ENCODE data around the gene BTF3.

BTF3 gene

DNA sequence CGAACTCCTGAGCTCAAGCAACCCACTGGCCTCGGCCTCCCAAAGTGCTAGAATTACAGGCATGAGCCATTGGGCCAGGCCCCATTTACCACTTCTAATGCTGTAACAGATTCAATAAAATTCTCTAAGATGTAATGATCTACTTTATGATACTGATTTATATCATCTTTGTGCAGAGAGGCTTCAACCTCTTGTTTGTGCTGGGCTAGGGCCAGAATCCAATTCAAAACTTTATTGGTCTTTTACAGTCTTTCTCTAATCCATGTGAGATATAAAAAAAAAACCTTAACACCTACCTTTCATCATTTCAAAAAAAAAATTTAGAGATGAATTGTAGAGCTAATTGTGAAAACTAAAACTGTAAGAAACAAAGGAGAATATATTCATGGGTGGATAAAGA, 8.2 kb upstream of the BTF3 start:
- Histone ChIP-seq H3K4me1 (ENCODE audit: control insufficient read depth in 1 of 2, insufficient read depth in 2 of 2, low read length in 2 of 2) (no peaks in the 10 kb centered on the region), H2BK120ac (ENCODE audit: insufficient read depth, low read length, poor library complexity) (no peak overlapping the region), H4K12ac (ENCODE audit: low read depth, low read length) (no peak overlapping the region), H2BK12ac (ENCODE audit: low read length) (no peak overlapping the region), H3K4me3 (ENCODE audit: low read depth, low read length) (no peak overlapping the region), H3K27me3 (ENCODE audit: insufficient read depth, low read length) (no peaks in the 10 kb centered on the region), H4K91ac (ENCODE audit: low read depth, low read length) (no peak overlapping the region), H3K36me3 (ENCODE audit: control insufficient read depth in 1 of 2, insufficient read depth in 2 of 2, low read length in 2 of 2) (no peaks in the 10 kb centered on the region), H3K79me2 (ENCODE audit: control insufficient read depth, insufficient read depth, low read length, poor library complexity) (no peaks in the 10 kb centered on the region), H3K14ac (ENCODE audit: low read length) (no peak overlapping the region), H2AK5ac (ENCODE audit: low read length) (no peak overlapping the region), H3K79me1 (ENCODE audit: low read length) (no peaks in the 10 kb centered on the region), H3K4ac (ENCODE audit: low read depth, low read length) (no peak overlapping the region), H2BK5ac (ENCODE audit: low read depth, low read length, poor library complexity) (no peak overlapping the region), H3K23ac (ENCODE audit: low read length) (no peak overlapping the region), H3K9ac (ENCODE audit: low read length) (no peak overlapping the region), H4K8ac (ENCODE audit: low read depth, low read length) (no peak overlapping the region), H3K27ac (ENCODE audit: low read depth, low read length) (no peak overlapping the region), H3K18ac (ENCODE audit: low read length) (no peak overlapping the region), H3K9me3 (ENCODE audit: insufficient read depth, low read depth, low read length) (no peaks in the 10 kb centered on the region), H3K4me2 (ENCODE audit: low read length) (no peak overlapping the region), H2AFZ (ENCODE audit: insufficient read depth, low read length, poor library complexity) (no peak overlapping the region)
- WGBS (ENCODE audit: extremely low coverage, insufficient coverage, insufficient read length), result no CpG with 5 or more reads among the region's 2 CpGs
- no peak for DNase-seq

DNA sequence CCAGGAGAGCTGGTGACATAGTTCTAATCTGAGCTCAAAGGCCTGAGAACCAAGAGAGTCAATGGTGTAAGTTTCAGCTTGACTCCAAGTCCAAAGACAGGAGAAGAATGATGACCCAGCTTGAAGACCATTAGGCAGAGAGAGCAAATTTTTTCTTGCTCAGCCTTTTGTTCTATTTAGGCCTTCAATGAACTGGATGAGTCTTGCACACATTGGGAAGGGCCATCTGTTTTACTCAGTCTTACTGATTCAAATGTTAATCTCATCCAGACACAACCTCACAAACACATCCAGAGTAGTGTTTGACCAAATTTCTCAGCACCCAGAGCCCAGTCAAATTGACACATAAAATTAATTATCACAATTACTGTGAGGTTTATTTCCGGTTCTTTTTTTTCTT, 7.1 kb upstream of the BTF3 start:
- no peaks in the 10 kb centered on the region for H3K36me3 ChIP-seq (ENCODE audit: control insufficient read depth in 1 of 2, insufficient read depth in 2 of 2, low read length in 2 of 2)
- H3K9ac ChIP-seq (ENCODE audit: low read length), result no peak overlapping the region
- no peak overlapping the region for H2BK5ac ChIP-seq (ENCODE audit: low read depth, low read length, poor library complexity)
- no peaks in the 10 kb centered on the region for H3K79me1 ChIP-seq (ENCODE audit: low read length)
- H3K4me2 ChIP-seq (ENCODE audit: low read length), result no peak overlapping the region
- no peak overlapping the region for H2BK120ac ChIP-seq (ENCODE audit: insufficient read depth, low read length, poor library complexity)
- H3K14ac ChIP-seq (ENCODE audit: low read length), result no peak overlapping the region
- no CpG with 5 or more reads among the region's 1 CpG for WGBS (ENCODE audit: extremely low coverage, insufficient coverage, insufficient read length)
- no peaks in the 10 kb centered on the region for H3K79me2 ChIP-seq (ENCODE audit: control insufficient read depth, insufficient read depth, low read length, poor library complexity)
- H3K4me3 ChIP-seq (ENCODE audit: low read depth, low read length), result no peak overlapping the region
- H3K23ac ChIP-seq (ENCODE audit: low read length), result no peak overlapping the region
- H3K9me3 ChIP-seq (ENCODE audit: insufficient read depth, low read depth, low read length), result no peaks in the 10 kb centered on the region
- no peak overlapping the region for H2BK12ac ChIP-seq (ENCODE audit: low read length)
- no peaks in the 10 kb centered on the region for H3K4me1 ChIP-seq (ENCODE audit: control insufficient read depth in 1 of 2, insufficient read depth in 2 of 2, low read length in 2 of 2)
- DNase-seq, result no peak
- H3K27me3 ChIP-seq (ENCODE audit: insufficient read depth, low read length), result no peaks in the 10 kb centered on the region
- no peak overlapping the region for H4K8ac ChIP-seq (ENCODE audit: low read depth, low read length)
- no peak overlapping the region for H4K12ac ChIP-seq (ENCODE audit: low read depth, low read length)
- no peak overlapping the region for H3K27ac ChIP-seq (ENCODE audit: low read depth, low read length)
- no peak overlapping the region for H3K18ac ChIP-seq (ENCODE audit: low read length)
- no peak overlapping the region for H3K4ac ChIP-seq (ENCODE audit: low read depth, low read length)
- H2AFZ ChIP-seq (ENCODE audit: insufficient read depth, low read length, poor library complexity), result no peak overlapping the region
- no peak overlapping the region for H4K91ac ChIP-seq (ENCODE audit: low read depth, low read length)
- no peak overlapping the region for H2AK5ac ChIP-seq (ENCODE audit: low read length)

DNA sequence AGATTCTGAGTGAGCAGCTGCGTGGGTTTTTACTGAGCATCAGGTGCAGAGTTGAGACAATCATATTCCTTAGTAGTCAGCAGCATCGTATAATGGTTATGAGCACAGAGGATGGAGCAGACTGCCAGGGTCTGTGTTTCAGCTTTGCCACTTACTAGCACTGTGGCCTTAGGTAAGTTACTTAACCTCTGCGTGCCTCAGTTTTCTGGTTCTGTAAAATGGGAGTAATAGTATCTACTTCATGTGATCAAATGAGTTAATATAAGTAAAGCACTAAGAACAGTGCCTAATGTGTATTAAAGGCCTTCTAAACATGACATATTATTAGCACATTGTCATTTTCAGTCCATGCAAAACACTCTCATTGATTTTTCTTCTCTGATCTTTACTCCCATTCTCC, 4.8 kb upstream of the BTF3 start:
- Histone ChIP-seq H3K9ac (ENCODE audit: low read length) (no peak overlapping the region), H2AK5ac (ENCODE audit: low read length) (no peak overlapping the region), H3K4me2 (ENCODE audit: low read length) (no peak overlapping the region), H3K23ac (ENCODE audit: low read length) (no peak overlapping the region), H3K14ac (ENCODE audit: low read length) (no peak overlapping the region), H3K27ac (ENCODE audit: low read depth, low read length) (no peak overlapping the region), H4K91ac (ENCODE audit: low read depth, low read length) (no peak overlapping the region), H3K79me1 (ENCODE audit: low read length) (peaks cover 6% of the 10 kb centered on the region), H4K8ac (ENCODE audit: low read depth, low read length) (no peak overlapping the region), H2BK5ac (ENCODE audit: low read depth, low read length, poor library complexity) (no peak overlapping the region), H3K36me3 (ENCODE audit: control insufficient read depth in 1 of 2, insufficient read depth in 2 of 2, low read length in 2 of 2) (no peaks in the 10 kb centered on the region), H3K4me3 (ENCODE audit: low read depth, low read length) (no peak overlapping the region), H3K27me3 (ENCODE audit: insufficient read depth, low read length) (no peaks in the 10 kb centered on the region), H3K4me1 (ENCODE audit: control insufficient read depth in 1 of 2, insufficient read depth in 2 of 2, low read length in 2 of 2) (peaks cover 0 to 5% of the 10 kb centered on the region in 2 experiments), H3K79me2 (ENCODE audit: control insufficient read depth, insufficient read depth, low read length, poor library complexity) (peaks cover 2% of the 10 kb centered on the region), H3K9me3 (ENCODE audit: insufficient read depth, low read depth, low read length) (no peaks in the 10 kb centered on the region), H2BK120ac (ENCODE audit: insufficient read depth, low read length, poor library complexity) (no peak overlapping the region), H2AFZ (ENCODE audit: insufficient read depth, low read length, poor library complexity) (no peak overlapping the region), H3K4ac (ENCODE audit: low read depth, low read length) (no peak overlapping the region), H3K18ac (ENCODE audit: low read length) (no peak overlapping the region), H2BK12ac (ENCODE audit: low read length) (no peak overlapping the region), H4K12ac (ENCODE audit: low read depth, low read length) (no peak overlapping the region)
- WGBS (ENCODE audit: extremely low coverage, insufficient coverage, insufficient read length), result no CpG with 5 or more reads among the region's 3 CpGs
- DNase-seq, result no peak

DNA sequence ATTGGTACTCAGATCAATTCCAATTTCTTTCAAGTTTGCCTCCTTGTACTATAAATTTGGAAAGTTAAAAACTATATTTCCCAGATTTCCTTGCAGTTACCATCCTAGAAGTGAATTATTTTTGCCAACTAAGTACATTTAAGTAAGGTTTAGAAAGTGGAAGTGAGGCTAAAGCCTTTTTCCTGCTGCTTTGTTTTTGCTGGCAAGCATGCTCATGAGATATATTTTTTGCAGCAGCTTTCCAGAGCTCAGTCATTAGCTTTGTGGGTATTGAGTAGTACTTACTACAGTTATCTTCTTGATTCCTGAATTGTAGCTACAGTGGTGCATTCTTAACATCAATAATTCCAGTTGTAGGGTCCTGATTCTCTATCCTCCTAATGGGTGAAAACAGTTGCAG, 3.5 kb upstream of the BTF3 start:
- Histone ChIP-seq H3K27ac (ENCODE audit: low read depth, low read length) (no peak overlapping the region), H2BK5ac (ENCODE audit: low read depth, low read length, poor library complexity) (no peak overlapping the region), H3K4me2 (ENCODE audit: low read length) (no peak overlapping the region), H3K79me2 (ENCODE audit: control insufficient read depth, insufficient read depth, low read length, poor library complexity) (peaks cover 9% of the 10 kb centered on the region), H3K4me1 (ENCODE audit: control insufficient read depth in 1 of 2, insufficient read depth in 2 of 2, low read length in 2 of 2) (peaks cover 0 to 5% of the 10 kb centered on the region in 2 experiments), H3K4ac (ENCODE audit: low read depth, low read length) (no peak overlapping the region), H3K23ac (ENCODE audit: low read length) (no peak overlapping the region), H2AFZ (ENCODE audit: insufficient read depth, low read length, poor library complexity) (no peak overlapping the region), H3K27me3 (ENCODE audit: insufficient read depth, low read length) (no peaks in the 10 kb centered on the region), H3K79me1 (ENCODE audit: low read length) (peaks cover 11% of the 10 kb centered on the region), H2AK5ac (ENCODE audit: low read length) (no peak overlapping the region), H4K91ac (ENCODE audit: low read depth, low read length) (no peak overlapping the region), H3K9ac (ENCODE audit: low read length) (no peak overlapping the region), H3K36me3 (ENCODE audit: control insufficient read depth in 1 of 2, insufficient read depth in 2 of 2, low read length in 2 of 2) (no peaks in the 10 kb centered on the region), H3K4me3 (ENCODE audit: low read depth, low read length) (no peak overlapping the region), H4K8ac (ENCODE audit: low read depth, low read length) (no peak overlapping the region), H2BK120ac (ENCODE audit: insufficient read depth, low read length, poor library complexity) (no peak overlapping the region), H3K18ac (ENCODE audit: low read length) (no peak overlapping the region), H2BK12ac (ENCODE audit: low read length) (no peak overlapping the region), H3K9me3 (ENCODE audit: insufficient read depth, low read depth, low read length) (no peaks in the 10 kb centered on the region), H3K14ac (ENCODE audit: low read length) (no peak overlapping the region), H4K12ac (ENCODE audit: low read depth, low read length) (no peak overlapping the region)
- no peak for DNase-seq

Measured in trophoblast cell (in vitro differentiated cells and primary cell).